Mesodermal cell (in vitro differentiated cells): Measurements from ENCODE around the gene GRIA4.

Experiments used
- H3K27ac ChIP-seq: 2 replicates; pipeline ENCODE4 v1.7.0; 2013; ENCODE audit warnings: mild to moderate bottlenecking, low read depth, low read length, moderate library complexity; ENCODE audit not compliant: severe bottlenecking
- H3K36me3 ChIP-seq: 2 replicates; pipeline ENCODE4 v1.7.1; 2013; ENCODE audit warnings: mild to moderate bottlenecking, low read length, moderate library complexity; ENCODE audit not compliant: control insufficient read depth, insufficient read depth
- H3K4me1 ChIP-seq: one replicate; pipeline ENCODE4 v1.7.1; 2013; ENCODE audit warnings: mild to moderate bottlenecking, low read length; ENCODE audit not compliant: insufficient read depth, control insufficient read depth, poor library complexity, severe bottlenecking
- H3K4me3 ChIP-seq: 2 replicates; pipeline ENCODE4 v1.7.0; 2013; ENCODE audit warnings: low read length, control low read depth, mild to moderate bottlenecking; ENCODE audit not compliant: insufficient read depth, poor library complexity, severe bottlenecking; ENCODE audit errors: extremely low read depth
- H3K9me3 ChIP-seq: 2 replicates; pipeline ENCODE4 v1.7.1; 2013; ENCODE audit warnings: mild to moderate bottlenecking, low read length, moderate library complexity; ENCODE audit not compliant: control insufficient read depth
- WGBS, 2 experiments: methylation state at CpG; one replicate each; pipeline ENCODE4 v1.1.5; 2013; ENCODE audit warnings: missing lambda C conversion rate in 2 of 2; ENCODE audit not compliant: insufficient coverage in 2 of 2; 5-methylcytosine and 5-hydroxymethylcytosine counted together

The GRIA4 gene

GRCh38 chr11:105942921-105943320, 333.0 kb downstream of the GRIA4 start:
- Histone ChIP-seq H3K36me3 (no peaks in the 10 kb centered on the region), H3K9me3 (no peaks in the 10 kb centered on the region), H3K4me3 (no peak overlapping the region), H3K4me1 (peaks cover 12% of the 10 kb centered on the region), H3K27ac (peak overlapping the region; percentile 31)
- 60% methylated on average over 1 of the region's 2 CpGs; no CpG with 5 or more reads in 1 of the 2 experiments for WGBS, 2 experiments

GRCh38 chr11:105948918-105949590, 339.2 kb downstream of the GRIA4 start:
- no peaks in the 10 kb centered on the region for H3K9me3 ChIP-seq
- WGBS, 2 experiments, result no CpG with 5 or more reads among the region's 4 CpGs
- no peak overlapping the region for H3K4me3 ChIP-seq
- no peak overlapping the region for H3K27ac ChIP-seq
- H3K4me1 ChIP-seq, result no peaks in the 10 kb centered on the region
- H3K36me3 ChIP-seq, result no peaks in the 10 kb centered on the region

- Histone ChIP-seq H3K36me3 (no peaks in the 10 kb centered on the region), H3K4me1 (no peaks in the 10 kb centered on the region), H3K27ac (no peak overlapping the region), H3K9me3 (no peaks in the 10 kb centered on the region), H3K4me3 (no peak overlapping the region)
Measured at GRCh38 chr11:105953886-105954285, 344.0 kb downstream of the GRIA4 start.

GRCh38 chr11:105960252-105961245, 350.7 kb downstream of the GRIA4 start:
- H3K36me3 ChIP-seq, result no peaks in the 10 kb centered on the region
- WGBS, 2 experiments, result 77 to 86% methylated on average over 16 to 18 of the region's 22 CpGs
- no peak overlapping the region for H3K27ac ChIP-seq
- no peak overlapping the region for H3K4me3 ChIP-seq
- H3K4me1 ChIP-seq, result no peaks in the 10 kb centered on the region
- no peaks in the 10 kb centered on the region for H3K9me3 ChIP-seq

- no peaks in the 10 kb centered on the region for H3K36me3 ChIP-seq
- no peaks in the 10 kb centered on the region for H3K9me3 ChIP-seq
- H3K27ac ChIP-seq, result no peak overlapping the region
- WGBS, 2 experiments, result 67 to 100% methylated on average over 2 to 3 of the region's 3 CpGs
- no peaks in the 10 kb centered on the region for H3K4me1 ChIP-seq
- H3K4me3 ChIP-seq, result no peak overlapping the region
Measured at GRCh38 chr11:105968021-105968697, 358.3 kb downstream of the GRIA4 start.

GRCh38 chr11:105969756-105970155, 359.9 kb downstream of the GRIA4 start:
- no CpG with 5 or more reads among the region's 1 CpG for WGBS, 2 experiments
- Histone ChIP-seq H3K36me3 (no peaks in the 10 kb centered on the region), H3K4me3 (no peak overlapping the region), H3K9me3 (no peaks in the 10 kb centered on the region), H3K4me1 (no peaks in the 10 kb centered on the region), H3K27ac (no peak overlapping the region)

GRCh38 chr11:105975128-105975527, 365.3 kb downstream of the GRIA4 start:
- Histone ChIP-seq H3K36me3 (no peaks in the 10 kb centered on the region), H3K9me3 (no peaks in the 10 kb centered on the region), H3K27ac (no peak overlapping the region), H3K4me3 (no peak overlapping the region), H3K4me1 (no peaks in the 10 kb centered on the region)
- WGBS, 2 experiments, result no CpG with 5 or more reads among the region's 1 CpG

GRCh38 chr11:105979997-105980703, 370.3 kb downstream of the GRIA4 start:
- 94 to 96% methylated on average over 2 to 3 of the region's 10 CpGs for WGBS, 2 experiments
- Histone ChIP-seq H3K4me3 (no peak overlapping the region), H3K36me3 (no peaks in the 10 kb centered on the region), H3K27ac (no peak overlapping the region), H3K9me3 (no peaks in the 10 kb centered on the region), H3K4me1 (no peaks in the 10 kb centered on the region)

GRCh38 chr11:105986554-105986953, 376.7 kb downstream of the GRIA4 start:
- Histone ChIP-seq H3K36me3 (no peaks in the 10 kb centered on the region), H3K4me3 (no peak overlapping the region), H3K27ac (no peak overlapping the region), H3K9me3 (no peaks in the 10 kb centered on the region), H3K4me1 (no peaks in the 10 kb centered on the region)
- 100% methylated on average over 2 of the region's 2 CpGs; no CpG with 5 or more reads in 1 of the 2 experiments for WGBS, 2 experiments

- no peak overlapping the region for H3K4me3 ChIP-seq
- WGBS, 2 experiments, result 100% methylated on average over 1 of the region's 3 CpGs
- no peak overlapping the region for H3K27ac ChIP-seq
- H3K4me1 ChIP-seq, result no peaks in the 10 kb centered on the region
- H3K36me3 ChIP-seq, result no peaks in the 10 kb centered on the region
- no peaks in the 10 kb centered on the region for H3K9me3 ChIP-seq
Measured at GRCh38 chr11:105988197-105988596, 378.3 kb downstream of the GRIA4 start.
